Measurements from ENCODE around the gene ADGRD2. TPM values are rescaled to one million over a fixed set of nuclear protein-coding genes. Genes with fewer than 3 reads are reported as not detected.

ADGRD2 gene
- polyA plus RNA-seq, 2 donors, result 0.02 TPM; not detected in 1

- WGBS, 2 donors, result 36 to 37% methylated on average over 25 to 26 of the region's 26 CpGs
- H3K4me1 ChIP-seq (ENCODE audit: control insufficient read depth in 2 of 2, insufficient read depth in 2 of 2, low read length in 1 of 2), result no peaks in the 10 kb centered on the region
- no peaks in the 10 kb centered on the region for H3K36me3 ChIP-seq (ENCODE audit: control insufficient read depth in 2 of 2, insufficient read depth in 2 of 2, low read length in 1 of 2)
- H3K4me3 ChIP-seq (ENCODE audit: low read depth in 1 of 2, low read length in 2 of 2), result no peak overlapping the region
- no peak overlapping the region for H3K27ac ChIP-seq (ENCODE audit: low read depth in 2 of 2, low read length in 1 of 2)
- H3K27me3 ChIP-seq (ENCODE audit: control insufficient read depth in 1 of 2, insufficient read depth in 2 of 2, low read length in 2 of 2), result peaks cover 0 to 7% of the 10 kb centered on the region in 2 donors
- no peaks in the 10 kb centered on the region for H3K9me3 ChIP-seq (ENCODE audit: control insufficient read depth in 2 of 2, insufficient read depth in 1 of 2, low read depth in 1 of 2, low read length in 1 of 2)
These were observed 32.3 kb downstream of the ADGRD2 start for GRCh38 chr9:124482431-124483031.

- Histone ChIP-seq H3K27me3 (ENCODE audit: control insufficient read depth in 1 of 2, insufficient read depth in 2 of 2, low read length in 2 of 2) (no peaks in the 10 kb centered on the region), H3K4me1 (ENCODE audit: control insufficient read depth in 2 of 2, insufficient read depth in 2 of 2, low read length in 1 of 2) (no peaks in the 10 kb centered on the region), H3K27ac (ENCODE audit: low read depth in 2 of 2, low read length in 1 of 2) (no peak overlapping the region), H3K4me3 (ENCODE audit: low read depth in 1 of 2, low read length in 2 of 2) (no peak overlapping the region), H3K9me3 (ENCODE audit: control insufficient read depth in 2 of 2, insufficient read depth in 1 of 2, low read depth in 1 of 2, low read length in 1 of 2) (no peaks in the 10 kb centered on the region), H3K36me3 (ENCODE audit: control insufficient read depth in 2 of 2, insufficient read depth in 2 of 2, low read length in 1 of 2) (no peaks in the 10 kb centered on the region)
- 94 to 98% methylated on average over 9 of the region's 9 CpGs for whole genome bisulfite sequencing, 2 donors
These were observed 33.2 kb downstream of the ADGRD2 start for GRCh38 chr9:124483481-124483880.

- Histone ChIP-seq H3K4me1 (ENCODE audit: control insufficient read depth in 2 of 2, insufficient read depth in 2 of 2, low read length in 1 of 2) (no peaks in the 10 kb centered on the region), H3K27me3 (ENCODE audit: control insufficient read depth in 1 of 2, insufficient read depth in 2 of 2, low read length in 2 of 2) (no peaks in the 10 kb centered on the region), H3K9me3 (ENCODE audit: control insufficient read depth in 2 of 2, insufficient read depth in 1 of 2, low read depth in 1 of 2, low read length in 1 of 2) (no peaks in the 10 kb centered on the region), H3K36me3 (ENCODE audit: control insufficient read depth in 2 of 2, insufficient read depth in 2 of 2, low read length in 1 of 2) (no peaks in the 10 kb centered on the region), H3K4me3 (ENCODE audit: low read depth in 1 of 2, low read length in 2 of 2) (no peak overlapping the region), H3K27ac (ENCODE audit: low read depth in 2 of 2, low read length in 1 of 2) (no peak overlapping the region)
- WGBS, 2 donors, result 68 to 69% methylated on average over 13 of the region's 13 CpGs
These were observed 35.0 kb downstream of the ADGRD2 start for GRCh38 chr9:124485201-124485600.

GRCh38 chr9:124485936-124486335, 35.7 kb downstream of the ADGRD2 start:
- WGBS, 2 donors, result 59 to 71% methylated on average over 14 to 15 of the region's 15 CpGs
- no peaks in the 10 kb centered on the region for H3K27me3 ChIP-seq (ENCODE audit: control insufficient read depth in 1 of 2, insufficient read depth in 2 of 2, low read length in 2 of 2)
- H3K4me1 ChIP-seq (ENCODE audit: control insufficient read depth in 2 of 2, insufficient read depth in 2 of 2, low read length in 1 of 2), result no peaks in the 10 kb centered on the region
- H3K27ac ChIP-seq (ENCODE audit: low read depth in 2 of 2, low read length in 1 of 2), result no peak overlapping the region
- H3K36me3 ChIP-seq (ENCODE audit: control insufficient read depth in 2 of 2, insufficient read depth in 2 of 2, low read length in 1 of 2), result no peaks in the 10 kb centered on the region
- H3K4me3 ChIP-seq (ENCODE audit: low read depth in 1 of 2, low read length in 2 of 2), result no peak overlapping the region
- H3K9me3 ChIP-seq (ENCODE audit: control insufficient read depth in 2 of 2, insufficient read depth in 1 of 2, low read depth in 1 of 2, low read length in 1 of 2), result no peaks in the 10 kb centered on the region

GRCh38 chr9:124486778-124487259, 36.6 kb downstream of the ADGRD2 start:
- no peaks in the 10 kb centered on the region for H3K4me1 ChIP-seq (ENCODE audit: control insufficient read depth in 2 of 2, insufficient read depth in 2 of 2, low read length in 1 of 2)
- H3K9me3 ChIP-seq (ENCODE audit: control insufficient read depth in 2 of 2, insufficient read depth in 1 of 2, low read depth in 1 of 2, low read length in 1 of 2), result peaks cover 0 to 3% of the 10 kb centered on the region in 2 donors
- 43 to 49% methylated on average over 17 of the region's 17 CpGs for WGBS, 2 donors
- H3K4me3 ChIP-seq (ENCODE audit: low read depth in 1 of 2, low read length in 2 of 2), result no peak overlapping the region
- H3K27me3 ChIP-seq (ENCODE audit: control insufficient read depth in 1 of 2, insufficient read depth in 2 of 2, low read length in 2 of 2), result no peaks in the 10 kb centered on the region
- H3K27ac ChIP-seq (ENCODE audit: low read depth in 2 of 2, low read length in 1 of 2), result no peak overlapping the region
- H3K36me3 ChIP-seq (ENCODE audit: control insufficient read depth in 2 of 2, insufficient read depth in 2 of 2, low read length in 1 of 2), result no peaks in the 10 kb centered on the region

- H3K4me3 ChIP-seq (ENCODE audit: low read depth in 1 of 2, low read length in 2 of 2), result no peak overlapping the region
- 38 to 48% methylated on average over 40 of the region's 40 CpGs for WGBS, 2 donors
- H3K27me3 ChIP-seq (ENCODE audit: control insufficient read depth in 1 of 2, insufficient read depth in 2 of 2, low read length in 2 of 2), result no peaks in the 10 kb centered on the region
- H3K9me3 ChIP-seq (ENCODE audit: control insufficient read depth in 2 of 2, insufficient read depth in 1 of 2, low read depth in 1 of 2, low read length in 1 of 2), result peaks cover 0 to 3% of the 10 kb centered on the region in 2 donors
- no peaks in the 10 kb centered on the region for H3K36me3 ChIP-seq (ENCODE audit: control insufficient read depth in 2 of 2, insufficient read depth in 2 of 2, low read length in 1 of 2)
- no peaks in the 10 kb centered on the region for H3K4me1 ChIP-seq (ENCODE audit: control insufficient read depth in 2 of 2, insufficient read depth in 2 of 2, low read length in 1 of 2)
- H3K27ac ChIP-seq (ENCODE audit: low read depth in 2 of 2, low read length in 1 of 2), result no peak overlapping the region
These were observed 37.3 kb downstream of the ADGRD2 start for GRCh38 chr9:124487260-124488182.

GRCh38 chr9:124488641-124489210, 38.5 kb downstream of the ADGRD2 start:
- H3K27me3 ChIP-seq (ENCODE audit: control insufficient read depth in 1 of 2, insufficient read depth in 2 of 2, low read length in 2 of 2), result no peaks in the 10 kb centered on the region
- no peak overlapping the region for H3K27ac ChIP-seq (ENCODE audit: low read depth in 2 of 2, low read length in 1 of 2)
- H3K36me3 ChIP-seq (ENCODE audit: control insufficient read depth in 2 of 2, insufficient read depth in 2 of 2, low read length in 1 of 2), result no peaks in the 10 kb centered on the region
- WGBS, 2 donors, result 92 to 93% methylated on average over 7 to 8 of the region's 8 CpGs
- peaks cover 0 to 3% of the 10 kb centered on the region in 2 donors for H3K9me3 ChIP-seq (ENCODE audit: control insufficient read depth in 2 of 2, insufficient read depth in 1 of 2, low read depth in 1 of 2, low read length in 1 of 2)
- no peaks in the 10 kb centered on the region for H3K4me1 ChIP-seq (ENCODE audit: control insufficient read depth in 2 of 2, insufficient read depth in 2 of 2, low read length in 1 of 2)
- H3K4me3 ChIP-seq (ENCODE audit: low read depth in 1 of 2, low read length in 2 of 2), result no peak overlapping the region

- WGBS, 2 donors, result 57 to 69% methylated on average over 13 of the region's 13 CpGs
- H3K27me3 ChIP-seq (ENCODE audit: control insufficient read depth in 1 of 2, insufficient read depth in 2 of 2, low read length in 2 of 2), result no peaks in the 10 kb centered on the region
- H3K4me1 ChIP-seq (ENCODE audit: control insufficient read depth in 2 of 2, insufficient read depth in 2 of 2, low read length in 1 of 2), result no peaks in the 10 kb centered on the region
- H3K27ac ChIP-seq (ENCODE audit: low read depth in 2 of 2, low read length in 1 of 2), result no peak overlapping the region
- no peak overlapping the region for H3K4me3 ChIP-seq (ENCODE audit: low read depth in 1 of 2, low read length in 2 of 2)
- H3K36me3 ChIP-seq (ENCODE audit: control insufficient read depth in 2 of 2, insufficient read depth in 2 of 2, low read length in 1 of 2), result no peaks in the 10 kb centered on the region
- peaks cover 0 to 3% of the 10 kb centered on the region in 2 donors for H3K9me3 ChIP-seq (ENCODE audit: control insufficient read depth in 2 of 2, insufficient read depth in 1 of 2, low read depth in 1 of 2, low read length in 1 of 2)
These were observed 39.0 kb downstream of the ADGRD2 start for GRCh38 chr9:124489222-124489621.

GRCh38 chr9:124490004-124490403, 39.8 kb downstream of the ADGRD2 start:
- no peaks in the 10 kb centered on the region for H3K27me3 ChIP-seq (ENCODE audit: control insufficient read depth in 1 of 2, insufficient read depth in 2 of 2, low read length in 2 of 2)
- H3K4me3 ChIP-seq (ENCODE audit: low read depth in 1 of 2, low read length in 2 of 2), result no peak overlapping the region
- H3K4me1 ChIP-seq (ENCODE audit: control insufficient read depth in 2 of 2, insufficient read depth in 2 of 2, low read length in 1 of 2), result no peaks in the 10 kb centered on the region
- H3K27ac ChIP-seq (ENCODE audit: low read depth in 2 of 2, low read length in 1 of 2), result no peak overlapping the region
- no peaks in the 10 kb centered on the region for H3K36me3 ChIP-seq (ENCODE audit: control insufficient read depth in 2 of 2, insufficient read depth in 2 of 2, low read length in 1 of 2)
- WGBS, 2 donors, result 69 to 77% methylated on average over 2 of the region's 2 CpGs
- peaks cover 0 to 3% of the 10 kb centered on the region in 2 donors for H3K9me3 ChIP-seq (ENCODE audit: control insufficient read depth in 2 of 2, insufficient read depth in 1 of 2, low read depth in 1 of 2, low read length in 1 of 2)
